ENCODE results near the gene OGFOD2. TPM values are rescaled to one million over a fixed set of nuclear protein-coding genes. Genes with fewer than 3 reads are reported as not detected.

The OGFOD2 gene
- total and polyA plus RNA-seq, 2 donors (not counting 1 experiment from before 2014, with no cell fraction given), result 26.7 to 99.3 TPM

DNA sequence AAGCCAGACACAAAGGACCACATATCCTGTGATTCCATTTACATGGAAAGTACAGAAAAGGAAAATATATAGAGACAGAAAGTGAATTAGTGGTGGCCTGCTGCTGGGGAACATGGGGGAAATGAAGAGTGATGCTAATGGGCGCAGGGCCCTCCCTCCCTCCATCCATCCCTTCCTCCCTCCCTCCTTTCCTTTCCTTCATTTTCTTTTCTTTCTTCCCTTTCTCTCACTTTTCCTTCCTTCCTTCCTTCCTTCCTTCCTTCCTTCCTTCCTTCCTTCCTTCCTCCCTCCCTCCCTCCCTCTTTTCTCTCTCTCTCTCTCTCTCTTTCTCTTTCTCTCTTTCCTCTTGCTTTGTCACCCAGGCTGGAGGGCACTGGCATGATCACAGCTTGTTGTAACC is 42.7 kb downstream of the OGFOD2 start:
- no peaks in the 10 kb centered on the region for H3K4me1 Mint-ChIP-seq
- Histone ChIP-seq H3K27ac (ENCODE audit: low read length in 2 of 2) (no peak overlapping the region), H3K9me3 (ENCODE audit: control extremely low read depth in 1 of 3, control insufficient read depth in 2 of 3, insufficient read depth in 1 of 3, low read length in 2 of 3) (no peaks in the 10 kb centered on the region), H3K79me2 (ENCODE audit: control insufficient read depth, insufficient read depth, low read length) (peaks cover 11% of the 10 kb centered on the region), H4K20me1 (ENCODE audit: control insufficient read depth, insufficient read depth, low read length, poor library complexity, severe bottlenecking) (no peaks in the 10 kb centered on the region), H3K36me3 (replicated peaks in 1 of 2; ENCODE audit: control extremely low read depth in 1 of 2, control insufficient read depth in 1 of 2, extremely low read depth in 1 of 2, insufficient read depth in 2 of 2, low read length in 1 of 2) (peaks cover 0 to 3% of the 10 kb centered on the region in 2 experiments), H3K4me2 (replicated peaks; ENCODE audit: low read depth, low read length, poor library complexity, severe bottlenecking) (no peak overlapping the region), H3K27me3 (replicated peaks in 1 of 4; ENCODE audit: control extremely low read depth in 1 of 4, control insufficient read depth in 3 of 4, insufficient read depth in 4 of 4, low read length in 3 of 4) (no peaks in the 10 kb centered on the region), H2AFZ (ENCODE audit: insufficient read depth, low read depth, low read length, poor library complexity, severe bottlenecking) (no peak overlapping the region), H3K4me1 (ENCODE audit: control insufficient read depth in 2 of 2, insufficient read depth in 2 of 2, low read length in 2 of 2) (no peaks in the 10 kb centered on the region), H3K9ac (ENCODE audit: low read length) (no peak overlapping the region), H3K4me3 (ENCODE audit: control extremely low read depth in 1 of 5, extremely low read depth in 1 of 5, insufficient read depth in 1 of 5, low read depth in 2 of 5, low read length in 4 of 5) (no peak overlapping the region)
- TF ChIP-seq, protein P1, sequence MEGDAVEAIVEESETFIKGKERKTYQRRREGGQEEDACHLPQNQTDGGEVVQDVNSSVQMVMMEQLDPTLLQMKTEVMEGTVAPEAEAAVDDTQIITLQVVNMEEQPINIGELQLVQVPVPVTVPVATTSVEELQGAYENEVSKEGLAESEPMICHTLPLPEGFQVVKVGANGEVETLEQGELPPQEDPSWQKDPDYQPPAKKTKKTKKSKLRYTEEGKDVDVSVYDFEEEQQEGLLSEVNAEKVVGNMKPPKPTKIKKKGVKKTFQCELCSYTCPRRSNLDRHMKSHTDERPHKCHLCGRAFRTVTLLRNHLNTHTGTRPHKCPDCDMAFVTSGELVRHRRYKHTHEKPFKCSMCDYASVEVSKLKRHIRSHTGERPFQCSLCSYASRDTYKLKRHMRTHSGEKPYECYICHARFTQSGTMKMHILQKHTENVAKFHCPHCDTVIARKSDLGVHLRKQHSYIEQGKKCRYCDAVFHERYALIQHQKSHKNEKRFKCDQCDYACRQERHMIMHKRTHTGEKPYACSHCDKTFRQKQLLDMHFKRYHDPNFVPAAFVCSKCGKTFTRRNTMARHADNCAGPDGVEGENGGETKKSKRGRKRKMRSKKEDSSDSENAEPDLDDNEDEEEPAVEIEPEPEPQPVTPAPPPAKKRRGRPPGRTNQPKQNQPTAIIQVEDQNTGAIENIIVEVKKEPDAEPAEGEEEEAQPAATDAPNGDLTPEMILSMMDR (IDR thresholded peaks at IDR 0.05), result no peak
- no peak for TF ChIP-seq EZH2 (IDR thresholded peaks at IDR 0.05; ENCODE audit: borderline replicate concordance, insufficient read depth, low read depth, low read length, poor library complexity, severe bottlenecking)
- CTCF ChIA-PET, result no interaction called here
- no CpG with 5 or more reads among the region's 1 CpG for WGBS (ENCODE audit: insufficient coverage)
- no peak overlapping the region for H3K4me3 Mint-ChIP-seq
- no peak overlapping the region for H3K27ac Mint-ChIP-seq
- no peaks in the 10 kb centered on the region for H3K9me3 Mint-ChIP-seq (ENCODE audit: insufficient read depth)
- POLR2A ChIA-PET, result interaction anchor here (0.6 to 0.7 kb wide), 2 partner anchors 440 to 697 kb away, joined by 3 to 12 read pairs; partner anchors contain the start of gene SNRNP35
- H3K27me3 Mint-ChIP-seq, result no peaks in the 10 kb centered on the region
- no peak for ATAC-seq (ENCODE audit: low read depth)
- intact Hi-C loops (cut with micrococcal nuclease), result no loop called here
- no peak for DNase-seq

DNA sequence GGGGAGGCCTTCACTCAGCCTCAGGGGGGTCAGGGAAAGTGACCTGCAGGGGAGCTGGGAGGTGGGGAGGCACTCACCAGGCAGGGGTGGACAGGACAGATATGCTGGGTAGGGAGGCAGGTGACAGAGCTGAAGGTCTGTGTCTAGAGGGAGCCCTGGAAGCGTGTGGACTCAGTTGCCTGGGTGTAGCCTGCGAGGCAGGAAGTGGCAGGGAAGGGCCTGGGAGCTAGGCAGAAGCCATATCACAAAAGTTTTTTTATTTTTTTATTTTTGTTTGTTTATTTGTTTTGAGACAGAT is 44.7 kb downstream of the OGFOD2 start:
- no peak for TF ChIP-seq EZH2 (IDR thresholded peaks at IDR 0.05; ENCODE audit: borderline replicate concordance, insufficient read depth, low read depth, low read length, poor library complexity, severe bottlenecking)
- TF ChIP-seq, protein P1 (IDR thresholded peaks at IDR 0.05), result no peak
- H2AFZ ChIP-seq (ENCODE audit: insufficient read depth, low read depth, low read length, poor library complexity, severe bottlenecking), result no peak overlapping the region
- H3K4me1 ChIP-seq (ENCODE audit: control insufficient read depth in 2 of 2, insufficient read depth in 2 of 2, low read length in 2 of 2), result no peaks in the 10 kb centered on the region
- no peak overlapping the region for H3K27ac Mint-ChIP-seq
- H3K9ac ChIP-seq (ENCODE audit: low read length), result no peak overlapping the region
- no peaks in the 10 kb centered on the region for H3K9me3 Mint-ChIP-seq (ENCODE audit: insufficient read depth)
- H3K27me3 ChIP-seq (replicated peaks in 1 of 4; ENCODE audit: control extremely low read depth in 1 of 4, control insufficient read depth in 3 of 4, insufficient read depth in 4 of 4, low read length in 3 of 4), result no peaks in the 10 kb centered on the region
- CTCF ChIA-PET, result no interaction called here
- no peaks in the 10 kb centered on the region for H3K9me3 ChIP-seq (ENCODE audit: control extremely low read depth in 1 of 3, control insufficient read depth in 2 of 3, insufficient read depth in 1 of 3, low read length in 2 of 3)
- H3K79me2 ChIP-seq (ENCODE audit: control insufficient read depth, insufficient read depth, low read length), result peaks cover 12% of the 10 kb centered on the region
- H3K4me3 ChIP-seq (ENCODE audit: control extremely low read depth in 1 of 5, extremely low read depth in 1 of 5, insufficient read depth in 1 of 5, low read depth in 2 of 5, low read length in 4 of 5), result no peak overlapping the region
- no peak overlapping the region for H3K27ac ChIP-seq (ENCODE audit: low read length in 2 of 2)
- intact Hi-C loops (cut with micrococcal nuclease), result no loop called here
- no peaks in the 10 kb centered on the region for H3K4me1 Mint-ChIP-seq
- DNase-seq, result no peak
- no peaks in the 10 kb centered on the region for H4K20me1 ChIP-seq (ENCODE audit: control insufficient read depth, insufficient read depth, low read length, poor library complexity, severe bottlenecking)
- WGBS (ENCODE audit: insufficient coverage), result 100% methylated on average over 2 of the region's 2 CpGs
- H3K4me3 Mint-ChIP-seq, result no peak overlapping the region
- no peak for ATAC-seq (ENCODE audit: low read depth)
- POLR2A ChIA-PET, result no interaction called here
- no peak overlapping the region for H3K4me2 ChIP-seq (replicated peaks; ENCODE audit: low read depth, low read length, poor library complexity, severe bottlenecking)
- no peaks in the 10 kb centered on the region for H3K27me3 Mint-ChIP-seq
- peaks cover 0 to 3% of the 10 kb centered on the region in 2 experiments for H3K36me3 ChIP-seq (replicated peaks in 1 of 2; ENCODE audit: control extremely low read depth in 1 of 2, control insufficient read depth in 1 of 2, extremely low read depth in 1 of 2, insufficient read depth in 2 of 2, low read length in 1 of 2)
